Measurements from ENCODE around the gene EPAS1.
"Not testable (repeated sequence)": the region's sequence is repeated elsewhere in the genome, so short reads cannot be mapped to it uniquely, and the experiment has no call there.

The EPAS1 gene

DNA sequence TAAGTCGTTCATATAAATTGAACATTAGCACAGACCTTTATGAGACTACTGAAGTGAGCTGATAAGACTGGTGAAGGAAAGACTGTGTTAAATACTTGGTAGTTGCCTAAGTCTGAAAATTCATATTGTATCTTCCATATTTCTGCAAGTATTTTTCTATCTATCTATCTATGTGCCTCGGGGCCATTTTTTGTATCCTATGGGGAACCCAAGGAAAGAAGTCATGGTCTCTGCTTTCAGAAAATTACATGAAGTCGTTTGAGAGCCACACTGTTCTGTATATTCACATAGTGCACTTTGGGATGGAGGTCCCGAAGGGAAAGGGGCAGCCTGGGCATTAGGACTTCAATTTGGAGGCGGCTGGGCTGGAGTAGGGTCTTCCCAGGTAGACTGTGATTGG lies 89.6 kb downstream of the EPAS1 start:
- no peak for DNase-seq

DNA sequence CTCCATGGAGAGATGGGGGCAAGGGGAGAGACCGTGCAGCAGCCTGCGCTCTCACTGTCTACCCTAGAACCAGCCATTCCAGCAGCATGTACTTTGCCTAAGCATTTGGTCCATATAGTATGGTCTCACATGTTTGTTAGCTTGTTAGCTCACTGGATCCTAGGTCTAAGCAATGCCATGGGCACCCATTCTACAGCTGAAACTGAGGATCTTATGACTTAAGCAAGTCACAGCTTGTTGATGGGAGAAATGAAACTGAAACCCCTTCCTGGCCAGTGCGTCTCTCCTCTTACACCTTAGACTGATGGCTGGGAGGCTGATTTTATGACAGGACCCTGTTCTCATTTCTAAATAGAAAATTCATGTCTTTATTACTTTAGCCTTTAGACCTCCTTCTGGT lies 90.1 kb downstream of the EPAS1 start:
- DNase-seq = no peak

DNA sequence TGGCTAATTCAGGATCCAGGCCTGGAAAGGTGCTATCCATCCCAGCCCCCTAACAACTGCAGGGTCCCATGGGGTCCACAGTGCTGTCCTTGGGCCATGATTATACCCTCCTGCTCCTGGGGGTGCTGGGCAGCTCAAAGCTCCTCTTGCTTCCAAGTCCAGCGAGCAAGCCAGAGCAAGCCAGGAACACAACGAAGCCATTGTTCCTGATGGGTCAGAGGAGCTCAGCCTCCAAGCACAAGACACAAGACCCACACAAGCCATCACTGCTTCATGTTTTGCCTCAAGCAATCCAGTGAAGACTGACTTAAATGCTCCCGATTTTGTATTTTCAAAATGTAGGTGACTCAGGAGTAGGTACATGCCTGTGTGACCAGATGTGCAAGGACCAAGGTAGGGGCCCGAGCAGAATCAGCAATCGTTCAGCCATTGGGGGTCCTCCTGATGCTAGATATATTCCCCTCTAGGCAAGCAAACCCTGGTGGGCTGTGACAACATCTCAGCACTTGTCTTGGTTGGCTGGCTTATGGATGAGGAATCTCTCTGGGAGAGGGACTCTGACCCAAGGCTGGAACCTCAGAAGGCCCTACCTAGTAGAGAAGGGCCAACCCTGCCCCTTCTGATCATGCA lies 90.8 kb downstream of the EPAS1 start:
- DNase-seq = no peak

DNA sequence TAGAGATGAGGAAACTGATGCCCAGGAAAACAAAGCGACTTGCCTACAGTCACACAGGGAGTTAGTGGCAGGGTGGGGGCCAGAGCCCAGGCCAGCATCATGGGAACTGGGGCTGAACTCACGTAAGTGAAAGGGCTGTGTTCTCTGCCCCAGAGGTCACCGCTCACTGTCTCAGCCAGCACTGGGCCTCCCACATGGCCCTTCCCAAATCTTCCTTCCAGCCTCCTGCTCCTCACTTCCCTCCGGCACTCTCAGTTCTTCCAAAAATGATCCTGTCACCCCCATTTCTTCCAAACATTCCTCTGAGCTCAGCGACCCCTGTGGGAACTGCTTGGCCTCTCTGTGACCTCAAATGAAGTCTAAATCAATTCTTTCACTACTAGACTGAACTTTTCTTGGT lies 91.7 kb downstream of the EPAS1 start:
- no peak for DNase-seq

DNA sequence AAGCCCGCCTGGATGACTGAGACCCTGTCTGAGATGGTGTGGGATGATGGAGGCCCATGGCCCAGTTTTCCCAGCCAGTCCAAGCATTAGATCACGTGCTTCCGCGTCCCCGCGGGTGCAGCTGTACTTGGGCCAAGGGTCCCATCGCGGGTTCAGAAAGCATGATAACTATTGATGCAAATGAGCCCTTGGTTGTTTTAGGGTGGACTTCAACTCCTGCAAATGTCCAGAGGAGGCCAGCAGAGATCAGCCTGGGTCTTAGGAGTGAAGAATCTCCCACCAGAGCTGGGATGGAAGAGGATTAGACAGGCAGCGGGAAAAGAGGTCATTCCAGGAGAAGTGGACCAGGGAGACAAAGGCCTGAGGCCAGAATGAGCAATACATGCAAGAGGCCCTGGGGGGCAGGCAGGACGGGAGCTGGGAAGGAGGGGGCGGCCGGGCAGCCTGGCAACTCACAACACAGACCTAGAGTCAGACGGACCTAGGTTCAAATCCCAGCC lies 92.3 kb downstream of the EPAS1 start:
- DNase-seq = no peak

DNA sequence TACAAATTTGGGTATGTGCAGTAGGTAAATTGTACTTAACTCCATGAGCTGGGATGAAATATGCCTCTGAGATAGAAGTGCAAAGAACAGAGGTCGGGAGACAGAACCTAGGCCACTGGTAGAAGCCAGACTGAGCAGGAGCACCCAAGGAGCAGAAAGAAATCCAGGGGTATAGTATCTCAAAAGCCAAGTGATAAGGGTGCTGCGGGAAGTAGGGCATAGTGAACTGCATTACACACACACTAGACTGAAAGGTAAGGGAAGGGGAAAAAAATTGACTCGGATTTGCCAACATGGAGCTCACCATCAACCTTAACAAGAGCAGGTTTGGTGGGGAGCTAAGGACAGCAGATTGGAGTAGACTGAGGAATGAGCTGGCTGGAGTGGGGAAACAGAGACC lies 92.8 kb downstream of the EPAS1 start:
- no peak for DNase-seq

DNA sequence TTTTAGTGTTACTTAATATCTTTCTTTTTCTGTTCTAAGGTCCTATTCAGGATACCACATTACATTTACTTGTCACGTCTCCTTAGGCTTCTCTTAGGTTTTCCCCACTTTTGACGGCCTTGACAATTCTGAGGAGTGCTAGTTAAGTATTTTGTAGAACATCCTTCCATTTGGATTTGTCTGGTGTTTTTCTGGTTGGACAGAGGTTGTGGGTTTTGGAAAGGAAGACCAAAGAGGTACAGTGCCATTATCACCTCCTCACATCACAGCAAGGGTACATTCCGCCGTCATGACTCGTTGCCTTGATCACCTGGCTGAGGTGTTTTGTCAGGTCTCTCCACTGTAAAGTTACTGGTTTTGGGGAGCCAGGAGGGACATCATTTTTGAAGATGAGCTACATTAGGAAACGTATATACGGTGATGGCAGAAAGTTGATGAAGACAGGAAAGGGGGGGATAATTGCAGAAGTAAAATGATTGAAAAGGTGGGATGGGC lies 93.7 kb downstream of the EPAS1 start:
- no peak for DNase-seq

DNA sequence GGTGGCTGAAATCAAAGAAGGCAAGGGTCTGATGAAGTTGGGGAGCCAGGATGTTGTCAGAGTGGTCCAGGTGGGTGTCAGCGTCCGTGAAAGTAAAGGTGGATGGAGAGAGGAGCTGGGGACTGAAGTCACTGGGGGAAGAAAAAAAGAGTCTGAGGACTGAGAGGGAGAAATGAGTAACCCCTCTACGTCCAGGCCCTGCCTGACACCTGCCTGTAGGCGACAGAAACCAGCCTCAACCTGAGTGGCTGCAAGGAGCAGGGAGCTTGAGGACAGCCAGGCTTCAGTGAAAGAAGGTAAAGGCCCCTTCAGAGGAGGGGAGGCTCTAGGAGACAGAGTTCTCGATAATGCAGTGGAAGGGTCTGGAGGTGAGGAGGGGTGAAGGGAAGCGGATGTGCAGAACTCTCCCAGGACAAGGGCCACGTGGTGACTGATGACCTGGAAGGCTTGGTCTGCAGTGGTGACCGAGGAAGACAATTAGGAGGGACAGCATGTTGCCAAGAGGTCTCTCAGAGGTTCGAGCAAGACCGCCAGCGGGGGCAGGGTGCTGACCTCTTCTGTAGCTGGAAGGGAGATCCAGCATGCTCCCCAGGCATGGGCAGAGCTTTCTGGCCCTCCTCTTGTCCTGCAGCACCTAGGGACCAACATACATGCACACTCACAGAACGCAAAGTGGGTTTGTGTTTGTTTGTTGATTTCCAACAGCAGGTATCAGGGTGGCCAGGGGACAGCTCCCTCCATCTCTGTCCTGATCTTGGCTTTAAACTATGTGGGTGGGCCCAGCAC lies 95.5 kb downstream of the EPAS1 start:
- no peak for DNase-seq

DNA sequence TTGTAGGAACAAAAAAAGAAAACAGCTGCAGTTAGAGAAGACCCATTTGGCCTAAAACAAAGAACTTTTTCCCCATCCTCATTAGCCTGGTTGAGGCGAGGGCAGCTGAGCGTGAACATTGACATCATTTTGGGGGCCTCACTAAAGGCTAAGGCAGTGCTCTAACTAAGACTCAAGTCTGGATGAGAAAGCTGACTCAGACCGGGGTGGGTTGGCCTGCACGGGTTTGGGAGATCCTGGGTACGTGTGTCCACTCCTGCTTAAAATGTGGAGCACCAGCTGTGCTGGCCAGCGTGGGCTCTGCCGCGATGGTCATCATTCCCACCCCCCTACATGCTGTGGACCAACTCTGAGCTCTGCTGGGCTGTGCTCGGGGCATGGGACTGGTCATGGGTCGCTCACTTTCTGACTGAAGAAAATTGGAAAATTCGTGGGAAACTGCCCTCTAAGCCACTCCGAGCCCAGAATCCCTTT lies 96.2 kb downstream of the EPAS1 start:
- DNase-seq = no peak

DNA sequence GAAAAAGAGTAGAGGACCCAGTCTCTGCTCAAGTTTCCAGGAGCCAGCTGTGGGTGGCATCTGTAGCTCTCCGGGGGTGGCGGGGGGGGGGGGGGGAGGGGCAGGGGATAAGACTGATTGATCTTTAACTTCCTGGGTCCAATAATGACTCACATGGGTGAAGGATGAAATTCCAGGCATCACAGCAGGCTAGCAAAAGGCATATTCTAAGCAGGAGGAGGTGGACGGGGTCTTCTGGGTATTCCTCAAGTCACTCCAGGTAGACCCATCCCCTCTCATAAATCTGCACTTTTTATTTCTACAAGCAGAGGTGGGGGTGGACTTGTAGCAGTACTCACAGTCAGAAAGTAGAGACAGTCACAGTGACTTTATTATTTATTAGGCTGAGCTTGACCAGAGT lies 96.7 kb downstream of the EPAS1 start:
- DNase-seq = no peak

DNA sequence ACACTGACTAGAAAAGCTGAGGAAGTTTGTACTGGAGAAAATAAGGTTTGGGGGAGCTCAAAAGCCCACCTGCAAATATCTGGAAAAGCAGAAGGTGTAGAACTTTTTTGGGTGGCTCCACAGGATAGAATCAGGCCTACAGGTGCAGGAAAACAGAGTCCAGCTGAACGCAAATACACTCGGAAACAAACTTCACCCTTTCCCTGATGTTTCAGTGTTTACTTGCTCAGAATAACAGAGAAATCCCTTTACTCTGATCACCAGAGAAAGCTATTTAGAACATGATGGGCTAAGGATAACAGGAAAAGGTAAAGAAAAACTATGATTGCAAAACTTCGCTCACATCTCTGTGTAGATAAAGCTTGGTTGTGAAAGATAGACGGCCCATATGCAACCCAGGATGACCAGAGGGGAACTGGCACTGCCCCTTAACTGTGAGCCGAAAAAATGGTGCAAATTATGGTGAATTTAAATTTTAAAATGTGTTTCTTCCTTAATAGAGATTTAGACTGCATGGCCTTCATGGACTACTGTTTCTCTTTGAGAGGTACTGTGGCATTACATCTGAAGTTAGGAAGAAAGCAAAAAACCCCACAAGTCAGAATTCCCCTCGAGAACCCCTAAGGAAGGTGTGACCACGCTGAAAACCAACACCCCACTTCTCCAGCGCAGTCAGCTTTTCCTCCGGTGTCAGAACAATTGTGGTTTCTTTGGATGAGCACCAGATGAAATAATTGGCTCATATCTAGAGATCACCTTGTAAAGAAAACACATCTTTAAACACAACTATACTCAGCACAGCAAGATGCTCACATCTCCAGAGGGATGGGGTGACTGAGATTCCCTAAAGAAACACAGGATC lies 97.7 kb downstream of the EPAS1 start:
- DNase-seq = no peak

DNA sequence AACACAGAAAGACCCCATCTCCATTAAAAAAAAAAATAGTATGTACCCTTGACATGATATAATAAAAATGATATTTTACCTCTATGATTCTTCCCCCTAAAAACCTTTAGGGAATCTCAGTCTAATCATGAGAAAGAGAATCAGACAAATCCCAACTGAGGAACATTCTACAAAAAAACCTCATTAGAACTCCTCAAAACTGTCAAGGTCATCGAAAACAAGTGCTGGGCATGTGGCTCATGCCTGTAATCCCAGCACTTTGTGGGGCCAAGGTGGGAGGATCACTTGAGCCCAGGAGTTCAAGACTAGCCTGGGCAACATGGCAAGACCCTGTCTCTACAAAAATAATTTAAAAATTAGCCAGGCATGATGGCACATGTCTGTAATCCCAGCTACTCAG lies 98.5 kb downstream of the EPAS1 start:
- DNase-seq = not testable (repeated sequence)

DNA sequence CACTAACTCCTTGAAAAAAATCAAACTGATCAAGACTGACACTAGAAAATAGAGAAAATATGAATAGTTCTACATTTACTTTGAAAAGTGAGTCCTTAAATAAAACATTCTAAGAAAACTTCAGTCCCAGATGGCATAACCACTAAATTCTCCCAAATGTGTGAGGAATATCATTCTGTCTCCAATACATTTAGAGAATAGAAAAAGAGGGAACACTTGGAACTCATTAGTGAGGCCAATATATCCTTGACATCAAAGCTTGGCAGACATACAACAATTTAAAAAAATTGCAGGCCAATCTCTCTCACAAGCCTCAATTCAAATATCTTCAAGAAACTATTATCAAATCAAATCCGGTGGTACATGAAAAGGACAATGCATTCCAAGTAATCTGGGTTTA lies 102.8 kb downstream of the EPAS1 start:
- DNase-seq = no peak

DNA sequence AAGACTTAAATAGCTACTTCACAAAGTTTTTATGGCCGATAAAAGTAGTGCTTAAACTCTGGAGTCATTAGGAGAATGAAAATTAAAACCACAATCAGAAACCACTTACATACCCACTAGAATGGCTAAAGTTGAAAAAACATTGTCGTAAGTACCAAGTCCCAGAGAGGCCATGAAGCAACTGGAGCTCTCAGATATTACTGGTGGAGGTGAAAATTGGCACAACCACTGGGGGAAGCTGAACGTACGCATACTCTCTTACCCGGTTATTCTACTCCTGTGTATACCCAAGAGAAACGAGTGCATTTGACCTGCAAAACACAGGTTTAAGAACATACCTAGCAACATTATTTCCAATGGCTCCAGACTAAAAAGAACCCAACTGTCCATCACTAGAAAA lies 105.7 kb downstream of the EPAS1 start:
- no peak for DNase-seq

DNA sequence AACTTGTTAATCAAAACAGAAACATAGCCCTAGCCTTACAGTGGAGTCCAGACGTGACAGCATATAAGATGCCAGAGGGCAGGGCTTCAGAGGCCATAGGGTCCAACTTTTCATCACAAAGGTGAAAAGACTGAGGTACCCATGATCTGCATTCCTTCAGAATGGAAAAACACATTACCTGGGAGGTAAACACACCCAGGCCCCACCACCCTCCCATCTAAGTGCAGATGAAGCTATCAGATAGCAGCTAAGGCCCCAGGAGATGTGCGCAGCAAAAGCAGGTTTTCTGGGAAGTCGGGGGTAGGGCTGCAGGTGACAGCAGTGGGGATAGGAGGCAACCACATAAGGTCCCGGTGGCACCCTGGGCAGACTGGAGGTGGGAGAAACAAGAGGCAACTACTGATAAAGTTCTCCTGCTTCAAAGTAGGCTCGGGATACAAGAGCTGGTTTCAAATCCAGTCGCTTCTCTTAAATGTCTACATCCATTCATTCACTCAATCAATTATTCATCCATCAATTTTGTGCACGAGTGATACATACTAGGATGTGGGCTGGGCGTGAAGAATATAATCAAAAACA lies 107.1 kb downstream of the EPAS1 start:
- no peak for DNase-seq

DNA sequence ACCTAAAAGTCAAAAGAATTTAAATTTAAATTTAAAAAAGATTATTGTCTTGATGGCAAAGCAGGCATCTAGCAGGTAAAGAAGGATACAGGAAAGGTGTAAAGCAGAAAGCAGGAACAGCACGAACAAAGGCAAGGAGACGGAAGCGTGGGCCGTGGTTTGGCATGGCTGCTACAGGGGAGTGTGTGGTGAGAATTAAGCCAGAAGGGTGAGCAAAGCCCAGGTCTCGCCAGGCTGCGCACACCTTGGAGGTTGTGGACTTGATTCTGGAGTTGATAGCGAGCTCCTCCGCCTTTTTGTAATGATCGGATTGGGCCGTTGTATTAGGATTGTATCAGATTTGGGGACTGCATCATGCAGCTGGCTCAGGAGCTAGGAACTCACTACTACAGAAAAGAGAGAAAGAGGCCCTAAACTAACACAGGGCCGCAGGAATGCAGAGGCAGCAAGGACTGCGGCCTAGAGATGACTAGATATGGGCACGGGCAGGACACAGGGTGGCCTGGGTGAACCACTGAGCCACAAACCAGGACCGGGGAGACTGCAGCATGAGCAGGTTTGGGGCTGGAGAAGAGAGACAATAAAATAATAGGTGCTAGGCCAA lies 110.7 kb downstream of the EPAS1 start:
- DNase-seq = no peak

DNA sequence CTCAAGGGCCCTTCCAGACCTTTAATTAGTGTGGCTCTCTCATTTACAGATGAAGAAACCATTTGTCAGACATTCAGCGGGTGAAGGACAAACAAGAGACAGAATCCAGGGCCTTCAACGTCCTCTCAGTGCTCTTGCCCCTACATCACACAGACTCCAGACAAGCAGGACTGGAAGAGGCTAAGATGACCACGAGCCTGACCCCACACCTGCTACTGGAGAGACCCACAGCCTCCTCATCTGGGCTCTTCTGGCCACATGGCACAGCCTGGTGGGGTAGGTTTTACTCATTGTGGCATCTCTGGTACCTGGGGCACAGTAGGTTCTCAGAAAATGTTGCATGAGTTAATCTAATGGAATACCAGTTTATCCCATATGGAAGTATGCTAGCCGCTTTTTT lies 112.5 kb downstream of the EPAS1 start:
- DNase-seq = no peak

DNA sequence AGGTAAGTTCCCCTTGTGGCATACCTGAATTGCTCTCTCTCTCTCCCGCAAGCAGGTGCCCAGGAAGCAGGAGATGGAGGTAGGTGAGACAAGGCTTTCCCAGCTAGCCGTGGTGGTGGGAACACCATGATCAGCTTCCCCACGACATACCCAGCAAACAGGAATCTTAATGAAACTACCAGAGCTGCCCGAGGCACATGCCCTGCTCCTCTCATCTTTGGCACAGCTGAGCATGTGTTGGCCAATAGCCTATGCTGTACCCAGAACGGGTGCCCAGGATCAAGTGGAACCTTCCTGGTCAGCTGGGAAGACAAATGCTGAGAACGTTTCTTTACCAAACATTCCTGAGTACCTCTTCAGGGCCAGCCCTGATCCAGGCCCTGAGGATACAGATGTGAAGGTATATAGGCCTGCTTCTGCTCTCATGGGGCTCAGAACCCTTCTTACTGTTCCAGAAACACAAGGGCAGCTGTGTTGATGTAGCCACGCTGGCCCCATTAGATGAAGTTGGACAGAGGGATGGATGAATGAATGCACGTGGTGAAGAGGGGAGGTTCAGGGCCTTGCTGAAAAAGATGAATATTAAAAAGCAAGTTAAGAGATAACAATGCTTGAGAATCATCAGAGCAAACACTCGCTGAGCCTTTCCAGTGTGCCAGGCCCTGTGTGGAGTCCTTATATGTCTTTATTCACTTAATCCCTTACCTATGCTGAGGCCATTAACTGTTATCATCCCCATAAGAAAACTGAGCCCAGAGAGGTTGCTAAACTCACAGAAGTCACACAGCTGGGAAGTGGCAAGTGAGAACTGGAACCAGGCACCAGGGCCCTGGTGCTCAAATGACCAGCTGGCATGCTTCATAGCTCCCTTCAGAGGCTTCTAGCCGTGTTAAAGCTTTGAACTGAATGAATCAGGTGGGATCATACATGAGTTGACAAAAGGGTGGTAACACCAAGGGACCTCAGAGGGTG lies 113.4 kb downstream of the EPAS1 start:
- no peak for DNase-seq

DNA sequence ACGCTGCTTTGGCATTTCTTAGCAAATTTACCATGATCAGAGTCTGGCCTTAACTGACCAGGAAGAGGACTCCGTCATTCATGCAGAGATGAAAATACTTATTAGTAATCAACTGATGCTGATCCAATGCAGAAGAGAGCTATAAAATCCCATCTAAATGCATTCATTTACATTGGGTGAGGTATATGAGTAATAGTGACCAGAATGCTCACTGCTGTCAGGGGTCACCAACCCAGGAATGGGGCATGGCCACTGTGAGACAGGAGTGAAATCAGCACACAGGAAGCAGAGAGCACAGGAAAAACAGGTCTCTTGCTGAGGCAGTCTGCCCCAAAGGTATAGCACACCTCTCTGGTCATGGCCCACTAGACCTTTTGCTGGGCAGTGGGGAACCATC lies 114.0 kb downstream of the EPAS1 start:
- no peak for DNase-seq

DNA sequence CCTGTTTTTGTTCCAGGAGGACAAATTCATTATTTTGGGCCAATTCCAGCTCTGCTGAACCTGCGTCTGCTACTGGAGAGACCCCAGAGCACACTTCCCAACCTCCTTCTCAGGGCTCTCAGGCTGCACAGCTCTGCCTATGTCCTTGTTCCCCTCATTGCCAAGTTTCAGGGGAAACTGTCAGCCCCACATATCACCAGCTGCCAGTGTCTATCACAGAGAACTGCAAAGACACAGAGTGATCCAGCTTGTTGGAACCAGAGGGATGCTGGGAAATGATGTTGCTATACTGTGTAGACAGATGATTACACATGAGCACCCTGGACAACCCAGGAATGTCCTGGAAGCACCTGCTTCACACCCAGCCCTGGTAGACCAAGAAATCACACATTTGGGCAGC lies 114.8 kb downstream of the EPAS1 start:
- no peak for DNase-seq

DNA sequence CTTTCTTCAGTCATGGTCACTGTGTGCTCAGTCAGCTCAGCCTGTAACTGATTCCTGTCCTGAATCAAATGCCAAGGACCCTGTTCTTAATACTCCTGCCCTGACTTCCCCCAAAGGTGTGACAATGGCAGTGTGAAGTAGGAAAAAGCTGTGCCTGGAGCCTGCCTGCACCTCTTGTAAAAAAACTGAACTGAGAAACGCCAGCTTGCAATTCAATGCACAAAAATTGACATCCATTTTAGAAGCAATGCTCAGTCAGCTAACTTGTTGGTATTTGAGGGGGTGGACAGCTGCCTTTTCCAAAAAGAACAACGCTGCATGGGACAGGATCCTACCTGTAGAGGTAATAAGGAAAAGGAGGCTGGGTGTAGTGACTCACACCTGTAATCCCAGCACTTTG lies 115.9 kb downstream of the EPAS1 start:
- DNase-seq = no peak

Measured in CD4-positive, alpha-beta T cell treated with Interleukin-6 for 4 hours (primary cell).